NCI-H446 (cell line): Measurements from ENCODE around the gene SEL1L3.
A peak's percentile ranks its signal among the peaks of the same experiment; 100 is the strongest.
"Not testable (repeated sequence)": the region's sequence is repeated elsewhere in the genome, so short reads cannot be mapped to it uniquely, and the experiment has no call there.

ENCODE experiments used
- DNase-seq, 2 experiments: peaks; one replicate each; lab custom pipeline; 2025; lab: John Stamatoyannopoulos, UW

The SEL1L3 gene

DNA sequence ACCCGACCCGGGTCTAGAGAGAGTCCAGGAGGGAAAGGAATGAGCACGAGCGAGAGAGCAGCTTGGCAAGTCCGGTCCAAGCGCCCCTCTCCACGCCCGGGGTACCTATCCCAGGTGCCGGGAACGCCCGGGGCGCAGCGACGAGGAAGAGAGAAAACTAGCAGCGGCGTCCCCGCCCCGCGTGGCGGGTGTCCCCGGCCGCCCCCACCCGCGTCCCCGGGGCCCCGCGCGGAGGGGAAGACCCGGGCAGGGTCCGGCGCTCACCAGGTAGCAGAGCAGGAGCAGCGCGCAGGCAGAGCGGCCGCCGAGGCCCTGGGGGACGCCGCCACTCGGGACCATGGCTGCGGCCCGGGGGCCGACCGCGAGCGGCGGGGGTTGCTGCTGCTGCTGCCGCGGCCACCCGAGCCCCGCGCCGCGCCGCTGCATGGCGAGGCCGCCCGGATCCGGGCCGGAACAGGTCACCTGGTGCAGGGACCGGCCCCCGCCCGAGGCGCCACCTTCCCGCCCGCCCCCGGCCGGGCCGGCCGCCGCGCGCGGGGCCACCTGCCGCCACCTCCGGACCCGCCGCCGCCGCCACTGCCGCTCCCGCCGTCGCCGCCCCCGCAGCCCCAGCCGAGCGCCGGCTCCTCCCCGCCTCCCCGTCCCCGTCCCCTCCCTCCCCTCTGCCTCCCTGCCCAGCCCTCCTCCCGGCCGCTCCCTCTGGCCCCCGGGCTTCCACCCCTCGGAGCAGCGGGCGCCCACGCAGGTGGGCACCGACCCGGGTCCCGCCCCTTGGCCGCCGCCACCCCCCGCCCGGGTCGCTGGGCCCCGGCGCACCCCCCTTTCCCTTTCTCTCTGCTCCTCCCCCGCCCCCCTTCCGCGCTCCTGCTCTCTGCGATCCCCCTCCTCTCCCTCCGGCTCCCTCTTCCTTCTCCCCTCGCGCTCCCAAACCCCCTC lies at the start of gene SEL1L3:
TSS of gene SEL1L3 (minus strand) at position 578 of the 936 bp plus-strand sequence. CDS start at position 426, 152 bp downstream.
- DNase-seq: no peak

DNA sequence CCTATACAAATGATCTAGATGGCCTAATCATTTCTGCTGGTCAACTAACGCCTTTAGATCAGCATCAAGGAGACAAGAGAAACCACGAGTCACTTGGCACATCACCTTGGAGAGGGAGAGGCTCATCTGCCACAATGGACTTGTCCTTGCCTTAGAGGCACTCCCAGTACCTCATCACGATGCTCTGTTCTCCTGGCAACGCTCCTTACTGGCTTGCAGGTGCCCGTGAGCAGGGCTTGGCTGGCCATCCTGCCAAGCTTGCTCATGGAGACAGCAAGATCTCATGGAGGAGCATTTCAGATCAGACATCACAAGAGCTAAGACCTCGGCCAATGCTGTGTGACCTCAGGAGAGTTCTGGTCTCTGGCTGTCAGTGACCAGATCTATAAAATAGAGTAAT lies 48.6 kb upstream of the SEL1L3 start:
- no peak for DNase-seq

DNA sequence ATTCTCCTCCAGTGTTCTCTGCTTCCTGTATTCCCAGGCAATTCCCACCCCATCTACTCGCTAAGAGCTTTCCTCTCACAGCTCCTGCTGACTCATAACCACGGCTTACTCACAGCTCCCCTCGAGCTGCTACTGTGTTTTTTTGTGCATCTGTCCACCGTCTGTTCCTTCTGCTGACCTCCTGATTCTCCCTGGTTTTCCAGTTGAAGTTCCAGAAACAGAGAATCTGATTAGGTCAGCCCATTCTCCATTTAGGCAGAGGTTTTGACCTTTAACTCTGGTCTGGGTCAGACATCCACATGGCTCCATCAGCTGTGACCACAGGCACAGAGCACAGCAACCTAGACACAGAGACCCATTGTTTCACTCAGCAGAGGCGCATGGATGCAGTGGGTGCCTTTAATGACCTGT lies 45.7 kb upstream of the SEL1L3 start:
- DNase-seq: peak in 1 of 2 experiments; percentile 38

DNA sequence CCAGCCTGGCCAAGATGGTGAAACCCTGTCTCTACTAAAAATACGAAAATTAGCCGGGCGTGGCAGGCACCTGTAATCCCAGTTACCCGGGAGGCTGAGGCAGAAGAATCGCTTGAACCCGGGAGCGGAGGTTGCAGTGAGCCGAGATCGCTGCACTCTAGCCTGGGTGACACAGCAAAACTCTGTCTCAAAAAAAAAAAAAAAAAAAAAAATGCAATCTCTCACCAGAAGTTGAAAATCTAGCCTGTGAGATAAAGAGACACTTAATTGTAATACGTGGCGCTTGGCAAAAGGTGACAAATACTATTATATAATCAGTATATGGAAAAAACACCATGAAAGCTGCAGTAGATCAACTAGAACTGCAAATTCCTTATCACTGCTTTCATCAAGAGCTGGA lies 43.3 kb upstream of the SEL1L3 start:
- DNase-seq: not testable (repeated sequence)

DNA sequence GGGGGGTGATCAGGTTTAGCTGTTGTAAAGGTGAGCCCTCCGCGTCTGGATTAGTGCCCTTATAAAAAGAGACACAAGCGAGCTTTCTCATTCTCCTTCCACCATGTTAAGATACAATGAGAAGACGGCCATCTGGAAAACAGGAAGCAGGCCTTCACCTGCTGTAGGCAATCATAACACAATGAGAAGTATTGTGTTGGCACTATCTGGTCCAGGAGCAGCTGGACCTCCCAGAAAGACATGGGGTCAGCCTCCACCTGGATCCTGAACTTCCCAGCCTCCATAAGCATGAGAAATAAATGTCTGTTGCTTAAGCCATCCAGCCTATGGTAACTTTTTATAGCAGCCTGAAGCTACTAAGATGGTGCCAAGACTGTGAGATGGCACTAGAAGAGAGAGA lies 42.6 kb upstream of the SEL1L3 start:
- no peak for DNase-seq

DNA sequence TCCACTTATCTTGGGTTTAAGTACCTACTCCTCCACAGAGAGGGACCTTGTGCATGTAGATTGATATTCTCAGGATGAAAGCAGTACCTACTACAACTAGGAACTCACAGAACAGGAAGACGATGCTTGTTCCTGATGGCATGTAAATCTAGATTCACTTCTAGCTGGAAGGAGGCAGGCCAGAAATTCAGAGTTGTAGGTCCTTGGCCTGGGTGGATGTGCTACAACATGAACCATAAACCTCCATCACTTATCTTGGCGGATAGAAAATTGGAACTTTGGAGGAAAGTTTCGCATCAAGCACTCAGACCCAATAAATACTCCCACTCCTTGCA lies 41.9 kb upstream of the SEL1L3 start:
- DNase-seq: no peak

DNA sequence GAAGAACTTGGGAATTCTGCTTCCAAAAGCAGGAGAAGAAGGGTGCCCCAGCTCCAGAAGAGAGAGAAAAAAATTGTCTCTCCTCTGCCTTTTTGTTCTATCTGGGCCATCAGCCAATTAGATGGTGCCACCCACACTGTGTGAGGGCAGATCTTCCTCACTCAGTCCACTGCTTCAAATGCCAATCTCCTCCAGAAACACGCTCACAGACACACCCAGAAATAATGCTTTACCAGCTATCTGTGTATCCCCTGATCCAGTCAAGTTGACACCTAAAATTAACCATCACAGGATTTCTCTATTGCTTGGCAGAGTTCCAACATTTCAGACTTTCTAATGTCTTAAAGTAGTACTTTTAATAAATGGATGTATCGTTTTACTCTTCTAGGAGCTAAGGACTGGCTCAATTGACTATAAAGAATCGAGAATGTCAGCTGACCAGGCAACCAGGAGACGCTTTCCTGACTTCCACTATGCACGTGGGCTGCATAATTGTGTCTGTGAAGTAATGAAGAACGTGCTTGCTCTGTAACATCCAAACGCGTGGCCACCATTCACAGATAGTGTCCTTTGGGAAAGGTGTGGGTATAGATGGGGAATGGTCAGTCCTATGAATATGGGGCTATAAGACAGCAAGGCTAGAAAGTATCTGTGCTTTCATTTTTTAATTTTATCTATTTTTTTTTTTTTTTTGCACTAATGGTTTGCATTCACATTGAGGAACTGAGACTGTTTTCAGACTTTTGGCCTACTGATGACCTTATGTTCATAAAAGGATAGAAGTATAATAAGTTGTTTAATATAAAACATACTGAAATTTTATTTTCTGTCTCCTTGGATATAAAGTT lies 41.3 kb upstream of the SEL1L3 start:
- DNase-seq: no peak

DNA sequence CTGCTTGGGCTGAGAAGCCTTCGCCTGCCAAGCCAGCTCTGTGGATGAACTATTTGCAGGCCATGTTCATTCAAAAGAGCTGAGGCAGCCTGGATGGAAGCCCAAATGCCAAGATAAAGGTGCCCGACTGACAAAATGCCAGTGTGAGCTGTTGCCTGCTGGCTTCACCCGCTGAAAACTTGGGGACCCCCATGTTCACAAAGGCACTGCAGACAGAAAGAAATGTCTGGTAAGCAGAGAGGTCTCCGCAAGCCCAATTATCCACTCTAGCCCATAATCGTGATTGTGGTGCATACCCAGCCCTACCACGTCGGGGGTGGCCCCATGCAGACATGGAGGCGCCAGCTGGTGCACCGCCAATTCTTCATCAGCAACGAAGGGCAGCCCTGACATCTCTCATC lies 38.2 kb upstream of the SEL1L3 start:
- no peak for DNase-seq

DNA sequence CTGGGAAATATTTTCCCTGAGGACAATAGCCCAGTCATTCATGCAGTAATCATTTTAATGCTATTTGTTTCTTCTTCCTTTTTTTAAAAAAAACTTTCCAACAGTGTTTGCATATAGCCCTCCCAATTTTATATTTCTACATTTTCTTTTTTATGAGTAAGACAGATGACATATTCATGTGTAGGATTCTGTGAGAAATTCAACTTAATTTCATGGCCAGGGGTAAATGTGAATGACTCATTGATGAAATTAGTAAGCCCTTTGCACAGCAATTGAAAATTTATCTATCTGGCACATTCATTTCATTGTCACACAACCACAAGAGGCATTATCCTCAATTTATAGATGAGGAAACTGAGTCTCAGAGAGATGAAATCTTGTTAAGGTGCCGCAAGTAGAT lies 37.5 kb upstream of the SEL1L3 start:
- DNase-seq: no peak

DNA sequence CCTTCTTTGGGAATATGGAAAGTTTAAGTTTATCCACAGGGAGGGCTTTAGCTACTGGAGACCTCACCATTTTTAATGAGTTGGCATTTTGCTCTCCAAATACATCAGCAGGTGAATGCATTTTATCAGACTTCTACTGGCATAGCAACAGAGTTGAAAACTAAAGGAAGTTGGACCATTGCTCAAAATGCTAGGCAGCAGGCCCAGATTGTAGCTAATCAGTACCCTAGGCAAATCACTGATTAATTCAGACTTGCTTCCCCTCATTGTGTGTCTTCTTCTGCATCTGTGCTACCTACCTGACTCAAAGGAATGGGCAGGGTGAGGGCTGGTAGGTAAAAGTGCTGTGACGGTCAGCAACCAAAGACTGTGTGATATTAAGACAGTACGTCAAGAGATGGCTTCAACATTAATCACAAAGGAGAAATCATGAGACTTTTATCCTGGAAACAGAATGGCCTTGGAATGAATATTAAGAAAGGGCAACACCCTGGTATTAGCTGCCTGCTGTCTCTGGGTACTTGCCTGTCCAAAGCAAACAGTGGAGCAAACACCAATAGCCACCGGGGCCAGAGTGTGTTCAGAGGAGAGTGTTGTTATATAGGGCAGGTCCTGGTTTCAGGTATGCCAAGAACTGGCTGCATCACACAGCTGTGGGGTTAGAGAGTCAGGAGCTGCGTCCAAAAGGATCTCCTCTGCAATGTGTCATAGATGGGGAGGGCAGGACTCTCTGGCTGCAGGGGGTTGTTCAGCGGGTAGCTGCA lies 34.2 kb upstream of the SEL1L3 start:
- DNase-seq: no peak

DNA sequence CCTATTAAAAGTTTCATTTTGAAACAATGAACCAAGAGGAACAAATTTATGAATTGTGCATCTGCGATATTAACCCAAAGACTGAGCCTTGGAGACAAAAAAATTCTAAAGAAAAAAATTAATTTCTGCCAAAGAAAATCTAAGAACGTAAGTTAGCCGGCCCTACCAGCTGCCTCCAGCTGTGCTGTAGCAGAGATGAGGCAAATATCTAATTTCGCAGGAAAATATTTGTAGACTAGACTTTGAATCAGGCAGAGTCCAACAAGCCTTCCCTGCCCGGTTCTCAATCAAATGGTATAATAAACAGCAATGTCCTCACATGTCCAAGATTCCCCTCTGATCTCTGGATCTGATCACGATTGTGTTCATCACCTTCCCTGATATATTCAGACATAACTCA lies 30.0 kb upstream of the SEL1L3 start:
- DNase-seq: no peak

DNA sequence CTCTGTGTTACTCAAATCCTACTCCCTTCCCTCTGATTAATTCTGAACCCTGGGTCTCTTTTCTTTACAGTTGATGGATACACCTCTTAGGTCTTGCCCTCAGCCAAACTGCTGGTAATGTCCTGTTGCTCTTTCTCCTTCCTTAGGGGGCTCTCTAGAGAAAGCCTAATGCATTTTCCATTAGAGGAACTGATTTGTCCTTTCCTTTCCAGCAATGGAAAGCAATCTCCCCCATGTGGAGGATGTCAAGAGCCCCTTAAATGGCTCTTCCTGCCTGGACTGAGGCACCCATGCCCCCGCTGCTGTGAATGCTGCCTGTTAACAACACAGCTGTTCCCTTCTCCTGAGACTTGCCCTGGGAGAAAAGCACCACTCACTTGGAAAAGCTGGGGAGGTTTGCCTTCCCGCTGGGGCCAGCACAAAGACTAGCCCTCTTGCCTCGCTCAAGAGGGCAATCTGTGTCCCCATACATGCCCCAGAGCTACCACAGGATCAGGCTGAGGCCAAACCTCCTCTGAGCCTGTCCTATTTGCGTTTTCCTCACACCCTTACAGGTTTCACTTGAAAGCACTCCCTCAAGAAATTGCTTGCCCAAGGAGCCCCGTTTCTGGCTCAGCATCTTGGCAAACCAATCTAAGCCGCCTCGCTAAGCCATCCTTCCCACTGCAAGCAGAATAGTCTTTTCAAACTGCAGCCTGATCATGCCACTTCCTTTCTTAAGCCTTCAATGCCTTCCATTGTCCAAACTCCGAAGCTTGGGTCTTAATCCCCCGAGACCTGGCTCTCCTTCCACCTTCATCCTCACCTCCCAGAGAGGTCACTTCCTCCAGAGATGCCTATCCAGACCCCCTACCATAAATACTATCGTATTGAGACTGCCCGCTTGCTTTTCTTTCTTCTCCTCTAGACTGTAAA lies 28.0 kb upstream of the SEL1L3 start:
- DNase-seq: no peak

DNA sequence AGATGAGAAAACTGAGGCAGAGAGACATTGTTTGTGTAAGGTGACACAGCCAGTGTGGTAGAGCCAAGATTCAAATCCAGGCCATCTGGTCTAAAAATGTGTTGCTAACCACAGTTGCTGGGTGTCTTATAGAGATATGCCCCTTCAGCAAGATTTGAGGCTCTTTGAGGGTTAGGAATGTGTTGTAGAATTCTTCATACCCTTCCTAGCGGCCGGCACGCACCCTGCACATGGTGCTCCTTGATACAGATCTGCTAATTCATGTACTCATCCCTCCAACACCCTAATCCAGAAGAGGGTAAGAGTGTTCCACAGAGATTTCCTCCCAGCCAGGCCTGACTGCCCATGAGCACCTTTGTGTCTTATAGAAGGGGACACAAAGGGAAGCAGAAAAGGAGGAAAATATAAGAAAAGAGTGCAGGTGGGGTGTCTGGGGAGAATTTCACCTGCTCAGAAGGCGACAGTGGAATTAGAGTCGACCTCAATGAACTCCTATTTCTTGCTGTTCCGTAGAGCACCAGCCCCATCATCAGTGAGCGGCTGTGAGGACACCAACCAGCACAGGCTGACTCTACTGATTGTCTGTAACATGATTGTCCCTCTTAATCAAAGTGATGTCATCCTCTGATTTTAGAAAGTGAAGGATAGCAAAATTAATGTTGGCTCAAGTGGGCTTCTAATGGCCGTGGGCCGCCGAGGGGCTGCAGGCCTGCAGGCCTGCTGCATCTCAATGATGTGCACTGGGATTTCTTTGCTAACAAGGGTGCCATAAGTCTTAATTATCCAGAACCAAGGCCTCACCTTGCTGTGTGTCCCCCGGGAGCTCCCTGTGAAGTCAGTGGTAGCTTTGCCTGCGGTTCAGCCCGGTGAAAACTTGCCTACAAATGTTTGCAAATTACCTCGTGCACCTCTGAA lies 27.1 kb upstream of the SEL1L3 start:
- DNase-seq: no peak

DNA sequence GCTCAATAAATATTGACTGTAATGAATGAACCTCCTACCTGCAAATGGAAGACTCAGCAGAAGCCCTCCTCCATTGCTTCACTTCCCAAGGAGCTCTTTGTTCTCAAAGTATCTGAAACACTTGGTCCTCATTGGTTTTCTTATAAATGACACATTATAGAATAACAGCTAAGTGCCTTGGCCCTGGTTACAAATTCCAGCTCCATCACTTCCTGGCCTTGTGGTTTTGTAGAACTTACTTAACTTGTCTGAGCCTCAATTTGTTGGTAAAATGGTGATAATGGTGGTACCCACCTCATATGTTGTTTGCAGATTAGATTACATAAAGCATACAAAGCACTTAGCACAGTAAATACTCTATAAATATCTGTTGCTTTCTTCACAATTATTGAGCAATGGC lies 26.0 kb upstream of the SEL1L3 start:
- DNase-seq: no peak

DNA sequence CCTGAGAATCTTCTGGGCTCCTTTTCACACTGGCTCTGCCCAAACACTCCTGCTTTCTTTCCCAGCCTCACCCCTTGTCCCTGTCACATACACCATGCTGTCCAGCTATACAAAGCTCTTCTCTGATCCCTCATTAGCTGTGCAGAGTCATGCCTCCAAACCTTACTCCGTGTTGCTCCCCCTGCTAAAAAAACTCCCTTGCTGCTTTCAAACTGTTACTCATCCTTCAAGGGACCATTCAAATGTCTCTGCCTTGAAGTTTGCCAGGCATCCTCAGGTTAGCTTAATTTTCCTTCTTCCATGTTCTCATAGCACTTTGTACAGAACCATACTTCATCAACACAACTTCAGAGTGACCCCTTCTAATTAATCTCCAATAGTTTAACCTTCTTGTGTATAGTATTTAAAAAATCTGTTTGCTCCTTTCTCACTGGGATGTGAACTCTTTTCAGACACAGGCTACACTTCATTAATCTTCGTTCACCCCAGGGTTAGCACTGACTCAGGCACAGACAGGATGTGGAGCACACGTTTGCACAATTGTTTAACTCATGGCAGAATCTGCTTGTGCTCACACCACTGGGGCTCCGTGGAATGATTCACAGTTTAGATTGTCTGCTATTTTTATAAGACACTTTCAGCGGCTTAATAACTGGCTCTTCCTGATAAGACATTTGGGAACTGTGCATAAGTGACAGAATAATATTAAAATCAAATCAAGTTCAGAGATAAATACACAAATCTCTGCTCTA lies 21.4 kb upstream of the SEL1L3 start:
- no peak for DNase-seq

DNA sequence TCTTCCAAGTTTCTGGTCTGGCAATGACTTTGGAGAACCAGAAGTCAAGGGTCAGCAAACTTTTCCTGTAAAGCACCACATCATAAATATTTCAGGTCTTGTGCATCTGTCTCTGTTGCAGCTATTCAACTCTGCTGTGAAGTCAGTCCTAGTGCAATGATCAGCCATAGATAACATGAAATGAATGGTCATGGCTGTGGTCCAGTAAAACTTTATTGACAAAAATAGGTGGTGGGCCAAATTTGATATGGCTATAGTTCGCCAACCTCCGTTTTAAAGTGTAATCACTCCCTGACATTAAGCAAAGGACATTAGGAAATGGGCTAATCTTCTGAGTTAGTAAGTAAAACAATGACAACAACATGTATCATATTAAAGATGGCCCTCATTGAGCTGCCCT lies 20.8 kb upstream of the SEL1L3 start:
- DNase-seq: no peak

DNA sequence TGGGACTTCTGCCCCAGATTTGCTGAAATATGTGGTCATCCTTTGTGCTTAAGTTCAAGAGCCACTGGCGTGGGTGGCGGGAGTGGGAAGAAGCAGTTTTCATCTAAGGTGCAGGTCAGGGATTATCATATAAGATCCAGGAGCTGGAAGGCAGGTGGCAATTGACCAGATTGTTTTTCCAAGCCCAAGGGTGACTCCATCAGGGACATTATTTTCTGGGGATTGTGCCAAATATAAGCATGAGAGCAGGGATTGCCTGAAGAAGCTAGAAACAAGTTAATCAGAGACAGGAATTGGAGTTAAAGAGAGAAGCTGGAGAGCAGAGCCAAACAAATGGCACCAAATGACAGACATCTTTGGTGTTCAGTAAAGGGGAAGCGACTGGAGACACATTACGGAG lies 19.4 kb upstream of the SEL1L3 start:
- no peak for DNase-seq

DNA sequence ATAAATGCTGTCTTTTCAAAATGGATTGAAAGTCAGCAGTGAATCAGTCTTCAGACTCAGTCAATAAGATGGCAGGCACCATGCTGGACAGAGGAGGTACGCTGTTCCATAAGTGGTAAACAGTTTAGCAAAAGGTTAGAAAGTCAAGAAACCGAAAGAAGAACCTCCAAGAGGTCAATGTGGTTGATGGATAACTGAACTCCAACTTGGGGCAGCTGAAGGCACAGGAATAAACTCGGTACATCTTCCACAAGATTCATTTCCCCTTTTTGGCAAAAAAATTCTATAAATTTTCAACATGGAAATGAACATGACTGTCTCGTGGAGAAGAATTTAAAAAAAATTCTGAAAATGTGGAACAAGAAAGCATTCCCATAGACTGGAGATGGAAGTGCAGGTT lies 18.4 kb upstream of the SEL1L3 start:
- no peak for DNase-seq

DNA sequence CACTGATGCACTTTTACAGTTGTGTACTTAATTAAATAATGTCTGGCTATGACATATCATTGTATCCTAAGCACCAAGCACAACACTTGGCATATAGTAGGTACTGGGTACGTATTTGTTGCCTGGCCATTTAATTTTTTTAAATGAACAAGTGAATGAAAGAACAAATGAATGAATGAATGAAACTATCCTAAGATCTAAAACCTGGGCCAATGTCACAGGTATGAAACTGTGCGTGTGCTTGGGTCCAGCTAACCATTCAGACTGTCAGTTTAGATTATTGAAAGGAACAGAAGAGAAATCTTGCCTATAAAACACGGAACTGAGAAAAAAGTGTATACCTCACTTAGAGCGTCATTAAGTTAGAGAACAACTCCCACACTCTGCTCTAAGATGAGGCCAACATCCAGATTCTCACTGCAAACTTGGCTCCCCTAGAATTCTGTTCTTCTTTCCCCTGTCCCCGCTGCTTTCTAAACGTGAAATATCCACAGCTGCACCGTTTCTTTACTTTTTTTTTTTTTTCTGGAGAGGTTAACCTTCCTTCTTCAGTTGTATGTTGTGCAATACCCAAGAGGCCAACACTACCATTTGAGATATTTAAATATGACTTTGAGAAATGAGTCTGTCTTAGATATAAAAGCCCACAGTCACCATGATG lies 17.3 kb upstream of the SEL1L3 start:
- no peak for DNase-seq
